ENCODE results near the gene MAPK1. TPM values are rescaled to one million over a fixed set of nuclear protein-coding genes. Genes with fewer than 3 reads are reported as not detected.
"Not testable (repeated sequence)": the region's sequence is repeated elsewhere in the genome, so short reads cannot be mapped to it uniquely, and the experiment has no call there.

Gene MAPK1
- total RNA-seq, 1 experiment from 2014 or later: 53.6 TPM

DNA sequence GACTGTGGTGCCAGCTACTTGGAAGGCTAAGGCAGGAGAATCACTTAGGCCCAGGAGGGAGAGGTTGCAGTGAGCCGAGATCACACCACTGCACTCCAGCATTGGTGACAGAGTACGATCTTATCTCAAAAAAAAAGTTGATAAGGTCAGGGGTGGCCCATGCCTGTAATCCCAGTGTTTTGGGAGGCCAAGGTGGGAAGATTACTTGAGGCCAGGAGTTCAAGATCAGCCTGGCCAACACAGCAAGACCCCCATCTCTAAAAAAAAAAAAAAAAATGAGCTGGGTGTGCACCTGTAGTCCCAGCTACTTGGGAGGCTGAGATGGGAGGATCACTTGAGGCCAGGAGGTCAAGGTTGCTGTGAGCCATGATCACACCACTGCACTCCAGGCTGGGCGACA lies 138.3 kb downstream of the MAPK1 start:
- DNase-seq; H4K20me1 ChIP-seq (ENCODE audit: insufficient read depth, low read depth, low read length); H3K9me3 ChIP-seq (ENCODE audit: low read length); H3K9ac ChIP-seq (ENCODE audit: low read length); H3K27ac ChIP-seq (ENCODE audit: low read length); H3K4me1 ChIP-seq (ENCODE audit: low read length); H2AFZ ChIP-seq (ENCODE audit: low read length); H3K4me3 ChIP-seq (ENCODE audit: low read length); H3K4me2 ChIP-seq (ENCODE audit: low read depth, low read length, poor library complexity, severe bottlenecking); H3K9me2 ChIP-seq (replicated peaks; ENCODE audit: insufficient read depth, low read length); H3K36me3 ChIP-seq (ENCODE audit: insufficient read depth, low read length); H3K27me3 ChIP-seq (ENCODE audit: low read length); H3K79me2 ChIP-seq (ENCODE audit: low read length): not testable (repeated sequence)

DNA sequence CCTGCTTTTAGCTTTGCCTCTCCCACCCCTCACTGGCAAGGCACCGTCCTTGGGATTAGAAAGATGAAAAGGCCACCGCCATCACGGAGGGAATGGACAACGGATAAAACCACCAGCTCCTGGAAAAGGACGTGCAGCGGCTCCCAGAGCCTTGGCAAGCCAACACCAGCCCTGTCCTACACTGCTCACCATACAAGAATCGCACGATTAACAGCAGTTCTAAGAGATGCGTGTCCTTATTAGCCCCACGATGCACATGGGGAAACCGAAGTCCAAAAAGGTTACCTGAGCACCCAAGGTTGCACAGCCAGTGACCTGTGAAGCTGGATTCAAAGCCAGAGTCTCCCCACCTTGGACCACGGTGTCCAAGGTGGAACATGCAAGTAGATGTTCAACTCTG lies 139.2 kb downstream of the MAPK1 start:
- Histone ChIP-seq H3K4me2 (ENCODE audit: low read depth, low read length, poor library complexity, severe bottlenecking) (no peak overlapping the region), H3K79me2 (ENCODE audit: low read length) (no peaks in the 10 kb centered on the region), H3K9me2 (replicated peaks; ENCODE audit: insufficient read depth, low read length) (no peaks in the 10 kb centered on the region), H3K27me3 (ENCODE audit: low read length) (no peaks in the 10 kb centered on the region), H2AFZ (ENCODE audit: low read length) (no peak overlapping the region), H3K27ac (ENCODE audit: low read length) (no peak overlapping the region), H3K4me3 (ENCODE audit: low read length) (no peak overlapping the region), H4K20me1 (ENCODE audit: insufficient read depth, low read depth, low read length) (no peaks in the 10 kb centered on the region), H3K4me1 (ENCODE audit: low read length) (no peaks in the 10 kb centered on the region), H3K9ac (ENCODE audit: low read length) (no peak overlapping the region), H3K36me3 (ENCODE audit: insufficient read depth, low read length) (no peaks in the 10 kb centered on the region), H3K9me3 (ENCODE audit: low read length) (no peaks in the 10 kb centered on the region)
- DNase-seq: no peak

DNA sequence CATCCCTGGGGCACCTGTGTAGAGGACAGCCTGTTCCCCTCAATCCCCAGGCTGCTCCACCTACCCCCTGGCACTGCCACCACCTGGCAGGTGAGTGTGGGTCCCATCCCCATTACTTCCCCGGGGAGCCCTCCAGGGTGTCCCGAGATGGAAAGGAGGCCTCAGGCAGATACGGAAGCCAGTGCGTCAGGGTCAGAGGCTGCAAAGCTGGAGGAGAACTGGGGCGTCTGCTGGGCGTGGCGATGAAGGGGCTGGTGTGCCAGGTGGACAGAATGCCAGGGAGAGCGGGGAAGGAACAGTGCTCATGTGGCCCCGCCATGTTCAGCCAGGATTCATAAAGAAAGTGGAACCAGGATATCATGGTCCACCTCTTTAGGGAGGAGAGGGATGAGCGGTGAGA lies 139.7 kb downstream of the MAPK1 start:
- no peak for DNase-seq
- no peaks in the 10 kb centered on the region for H3K79me2 ChIP-seq (ENCODE audit: low read length)
- no peak overlapping the region for H3K27ac ChIP-seq (ENCODE audit: low read length)
- H3K9ac ChIP-seq (ENCODE audit: low read length): no peak overlapping the region
- H4K20me1 ChIP-seq (ENCODE audit: insufficient read depth, low read depth, low read length): no peaks in the 10 kb centered on the region
- no peak overlapping the region for H2AFZ ChIP-seq (ENCODE audit: low read length)
- H3K4me2 ChIP-seq (ENCODE audit: low read depth, low read length, poor library complexity, severe bottlenecking): no peak overlapping the region
- H3K27me3 ChIP-seq (ENCODE audit: low read length): no peaks in the 10 kb centered on the region
- no peak overlapping the region for H3K4me3 ChIP-seq (ENCODE audit: low read length)
- no peaks in the 10 kb centered on the region for H3K36me3 ChIP-seq (ENCODE audit: insufficient read depth, low read length)
- H3K9me3 ChIP-seq (ENCODE audit: low read length): no peaks in the 10 kb centered on the region
- no peaks in the 10 kb centered on the region for H3K9me2 ChIP-seq (replicated peaks; ENCODE audit: insufficient read depth, low read length)
- no peaks in the 10 kb centered on the region for H3K4me1 ChIP-seq (ENCODE audit: low read length)

DNA sequence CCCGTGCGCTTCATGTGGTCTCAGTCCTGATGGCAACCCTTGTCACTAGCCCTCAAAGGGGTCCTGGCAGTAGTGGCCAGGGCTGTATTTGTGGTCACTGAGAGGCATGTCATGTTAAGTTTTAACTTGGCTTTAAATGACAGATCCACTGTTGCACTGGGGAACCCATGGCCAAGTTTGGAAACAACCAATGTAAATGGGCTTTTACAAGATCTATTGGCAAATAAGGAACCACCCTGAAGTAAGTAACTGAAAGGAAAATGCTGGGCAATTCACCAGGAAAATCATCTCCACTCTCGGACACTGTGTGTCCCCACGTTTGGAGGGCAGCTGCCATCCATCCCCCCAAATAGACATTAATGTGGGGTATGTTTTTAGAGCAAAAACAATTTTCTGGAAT lies 140.3 kb downstream of the MAPK1 start:
- no peak overlapping the region for H3K4me2 ChIP-seq (ENCODE audit: low read depth, low read length, poor library complexity, severe bottlenecking)
- no peak overlapping the region for H3K4me3 ChIP-seq (ENCODE audit: low read length)
- H3K9me3 ChIP-seq (ENCODE audit: low read length): no peaks in the 10 kb centered on the region
- no peaks in the 10 kb centered on the region for H3K4me1 ChIP-seq (ENCODE audit: low read length)
- no peaks in the 10 kb centered on the region for H3K79me2 ChIP-seq (ENCODE audit: low read length)
- no peak overlapping the region for H3K27ac ChIP-seq (ENCODE audit: low read length)
- no peaks in the 10 kb centered on the region for H4K20me1 ChIP-seq (ENCODE audit: insufficient read depth, low read depth, low read length)
- H2AFZ ChIP-seq (ENCODE audit: low read length): no peak overlapping the region
- no peaks in the 10 kb centered on the region for H3K27me3 ChIP-seq (ENCODE audit: low read length)
- no peak overlapping the region for H3K9ac ChIP-seq (ENCODE audit: low read length)
- no peak for DNase-seq
- H3K9me2 ChIP-seq (replicated peaks; ENCODE audit: insufficient read depth, low read length): no peaks in the 10 kb centered on the region
- no peaks in the 10 kb centered on the region for H3K36me3 ChIP-seq (ENCODE audit: insufficient read depth, low read length)

DNA sequence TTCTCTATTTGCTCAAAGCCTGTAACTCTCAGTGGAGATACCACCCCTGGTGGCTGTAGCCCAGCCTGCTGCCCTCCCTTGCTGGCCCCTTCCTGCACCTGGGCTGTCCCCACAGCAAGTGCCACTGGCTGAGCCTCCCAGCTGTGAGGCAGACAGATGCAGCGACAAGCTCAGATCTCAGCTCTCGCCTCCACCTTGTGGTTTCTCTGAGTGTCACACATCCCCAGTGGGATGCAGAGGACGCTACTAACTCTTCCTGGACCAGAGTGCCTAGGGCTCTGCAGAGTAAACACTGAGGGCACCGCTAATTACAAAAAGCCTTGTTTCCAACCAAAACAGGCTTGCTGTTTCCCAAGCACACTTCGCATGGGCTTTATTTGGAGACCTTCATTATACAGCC lies 140.8 kb downstream of the MAPK1 start:
- no peaks in the 10 kb centered on the region for H3K36me3 ChIP-seq (ENCODE audit: insufficient read depth, low read length)
- H3K9me2 ChIP-seq (replicated peaks; ENCODE audit: insufficient read depth, low read length): no peaks in the 10 kb centered on the region
- H3K4me1 ChIP-seq (ENCODE audit: low read length): no peaks in the 10 kb centered on the region
- no peak overlapping the region for H3K27ac ChIP-seq (ENCODE audit: low read length)
- H3K27me3 ChIP-seq (ENCODE audit: low read length): no peaks in the 10 kb centered on the region
- H2AFZ ChIP-seq (ENCODE audit: low read length): no peak overlapping the region
- H3K4me3 ChIP-seq (ENCODE audit: low read length): no peak overlapping the region
- no peak overlapping the region for H3K4me2 ChIP-seq (ENCODE audit: low read depth, low read length, poor library complexity, severe bottlenecking)
- no peaks in the 10 kb centered on the region for H3K79me2 ChIP-seq (ENCODE audit: low read length)
- H3K9ac ChIP-seq (ENCODE audit: low read length): no peak overlapping the region
- H3K9me3 ChIP-seq (ENCODE audit: low read length): no peaks in the 10 kb centered on the region
- no peaks in the 10 kb centered on the region for H4K20me1 ChIP-seq (ENCODE audit: insufficient read depth, low read depth, low read length)
- peak; percentile 84 for DNase-seq

DNA sequence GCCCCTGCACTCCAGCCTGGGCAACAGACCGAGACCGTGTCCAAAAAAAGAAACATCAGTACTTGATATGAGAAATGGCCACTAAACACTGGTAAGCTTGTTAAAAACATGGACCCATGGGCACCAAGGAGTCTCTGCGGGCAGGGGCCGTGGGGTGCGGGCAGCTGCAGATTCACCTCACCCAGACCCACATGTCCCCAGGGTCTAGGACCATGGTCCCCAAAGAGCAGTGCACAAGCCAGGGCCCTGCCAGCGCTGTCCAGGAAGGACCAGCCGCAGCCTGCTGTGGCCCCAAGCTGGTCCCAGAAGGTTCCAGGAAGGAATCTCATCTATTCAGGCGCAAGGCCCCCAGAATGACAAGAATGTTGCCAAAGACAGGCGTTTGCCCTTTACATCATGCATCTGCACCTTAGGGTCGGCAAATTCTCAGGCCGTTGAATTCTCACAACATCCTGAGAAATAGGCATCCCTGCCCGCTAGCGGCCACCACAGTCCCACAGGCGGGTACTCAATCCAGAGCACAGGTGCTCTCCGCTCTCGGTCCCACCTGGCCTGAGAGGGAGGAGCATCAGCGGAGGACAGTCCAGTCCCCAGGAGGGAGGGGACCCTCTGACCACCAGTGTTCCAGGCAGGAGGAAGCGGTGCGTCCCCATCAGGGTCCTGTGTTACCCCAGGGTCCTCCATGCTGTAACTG lies 141.3 kb downstream of the MAPK1 start:
- Histone ChIP-seq H3K4me3 (ENCODE audit: low read length) (no peak overlapping the region), H2AFZ (ENCODE audit: low read length) (no peak overlapping the region), H3K4me2 (ENCODE audit: low read depth, low read length, poor library complexity, severe bottlenecking) (no peak overlapping the region), H4K20me1 (ENCODE audit: insufficient read depth, low read depth, low read length) (no peaks in the 10 kb centered on the region), H3K4me1 (ENCODE audit: low read length) (no peaks in the 10 kb centered on the region), H3K9ac (ENCODE audit: low read length) (no peak overlapping the region), H3K9me2 (replicated peaks; ENCODE audit: insufficient read depth, low read length) (no peaks in the 10 kb centered on the region), H3K27me3 (ENCODE audit: low read length) (no peaks in the 10 kb centered on the region), H3K27ac (ENCODE audit: low read length) (no peak overlapping the region), H3K79me2 (ENCODE audit: low read length) (no peaks in the 10 kb centered on the region), H3K9me3 (ENCODE audit: low read length) (no peaks in the 10 kb centered on the region), H3K36me3 (ENCODE audit: insufficient read depth, low read length) (no peaks in the 10 kb centered on the region)
- DNase-seq: no peak

DNA sequence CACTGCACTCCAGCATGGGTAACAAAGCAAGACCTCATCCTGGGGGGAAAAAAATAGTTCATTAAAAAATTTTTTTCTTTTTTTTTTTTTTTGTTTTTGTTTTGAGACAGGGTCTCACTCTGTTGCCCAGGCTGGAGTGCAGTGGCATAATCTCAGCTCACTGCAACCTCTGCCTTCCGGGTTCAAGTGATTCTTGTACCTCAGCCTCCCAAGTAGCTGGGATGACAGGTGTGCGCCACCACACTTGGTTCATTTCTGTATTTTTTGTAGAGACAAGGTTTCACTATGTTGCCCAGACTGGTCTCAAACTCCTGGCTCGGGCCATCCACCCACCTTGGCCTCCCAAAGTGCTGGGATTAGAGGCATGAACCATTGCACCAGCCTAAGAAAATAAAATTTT lies 142.9 kb downstream of the MAPK1 start:
- not testable (repeated sequence) for H3K36me3 ChIP-seq (ENCODE audit: insufficient read depth, low read length); H3K27me3 ChIP-seq (ENCODE audit: low read length); H3K4me3 ChIP-seq (ENCODE audit: low read length); H3K9me3 ChIP-seq (ENCODE audit: low read length); H3K27ac ChIP-seq (ENCODE audit: low read length); H3K9ac ChIP-seq (ENCODE audit: low read length); H3K9me2 ChIP-seq (replicated peaks; ENCODE audit: insufficient read depth, low read length); H2AFZ ChIP-seq (ENCODE audit: low read length); H3K4me1 ChIP-seq (ENCODE audit: low read length); H3K4me2 ChIP-seq (ENCODE audit: low read depth, low read length, poor library complexity, severe bottlenecking); DNase-seq; H4K20me1 ChIP-seq (ENCODE audit: insufficient read depth, low read depth, low read length); H3K79me2 ChIP-seq (ENCODE audit: low read length)

DNA sequence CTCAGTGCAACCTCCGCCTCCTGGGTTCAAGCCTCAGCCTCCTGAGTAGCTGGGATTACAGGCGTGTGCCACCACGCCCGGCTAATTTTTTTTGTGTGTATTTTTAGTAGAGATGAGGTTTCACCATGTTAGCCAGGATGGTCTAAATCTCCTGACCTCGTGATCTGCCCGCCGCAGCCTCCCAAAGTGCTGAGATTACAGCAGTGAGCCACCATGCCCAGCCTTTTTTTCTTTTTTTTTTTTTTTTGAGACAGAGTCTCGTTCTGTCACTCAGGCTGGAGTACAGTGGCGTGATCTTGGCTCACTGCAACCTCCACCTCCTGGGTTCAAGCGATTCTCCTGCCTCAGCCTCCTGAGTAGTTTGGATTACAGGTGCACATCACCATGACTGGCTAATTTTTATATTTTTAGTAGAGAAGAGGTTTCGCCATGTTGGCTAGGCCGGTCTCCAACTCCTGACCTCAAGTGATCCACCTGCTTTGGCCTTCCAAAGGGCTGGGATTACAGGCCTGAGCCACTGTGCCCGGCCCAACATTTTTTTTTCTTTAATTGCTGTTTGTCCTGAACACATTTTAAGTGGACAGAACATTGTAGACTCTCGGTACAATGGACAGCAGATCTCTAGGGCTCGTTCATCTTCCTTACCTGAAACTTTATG lies 146.1 kb downstream of the MAPK1 start:
- peaks cover 11% of the 10 kb centered on the region for H3K4me1 ChIP-seq (ENCODE audit: low read length)
- H3K27ac ChIP-seq (ENCODE audit: low read length); H3K79me2 ChIP-seq (ENCODE audit: low read length); H3K9me3 ChIP-seq (ENCODE audit: low read length); H2AFZ ChIP-seq (ENCODE audit: low read length); H3K9me2 ChIP-seq (replicated peaks; ENCODE audit: insufficient read depth, low read length); H3K9ac ChIP-seq (ENCODE audit: low read length); H3K4me2 ChIP-seq (ENCODE audit: low read depth, low read length, poor library complexity, severe bottlenecking); H3K27me3 ChIP-seq (ENCODE audit: low read length); DNase-seq; H4K20me1 ChIP-seq (ENCODE audit: insufficient read depth, low read depth, low read length); H3K36me3 ChIP-seq (ENCODE audit: insufficient read depth, low read length); H3K4me3 ChIP-seq (ENCODE audit: low read length): not testable (repeated sequence)
